Measurements from ENCODE around the gene NPPC.

NPPC gene

DNA sequence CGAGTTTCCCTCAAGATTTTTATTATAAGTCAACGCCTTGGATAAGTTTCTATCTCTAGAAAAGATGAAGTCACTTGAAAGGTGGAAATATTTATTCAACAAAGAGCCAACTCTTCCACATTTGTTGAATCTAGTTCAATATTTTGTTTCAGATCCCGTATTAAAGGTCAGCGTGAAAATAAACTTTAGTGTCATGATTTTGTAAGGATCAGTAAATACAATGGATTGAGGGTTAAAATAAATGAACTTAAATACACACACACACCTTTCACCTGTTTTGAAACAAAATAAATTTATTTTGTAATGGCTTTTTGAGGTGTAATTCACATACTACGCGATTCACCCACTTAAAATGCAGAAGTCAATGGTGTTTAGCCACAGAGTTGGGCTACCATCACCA is 16.0 kb upstream of the NPPC start:
- Histone ChIP-seq H3K4me3 (ENCODE audit: insufficient read length, low read depth) (no peak overlapping the region), H3K9ac (ENCODE audit: insufficient read length, low read depth) (no peak overlapping the region), H3K4me1 (ENCODE audit: insufficient read depth, insufficient read length) (no peaks in the 10 kb centered on the region), H3K36me3 (ENCODE audit: insufficient read depth, insufficient read length, low read length) (no peaks in the 10 kb centered on the region), H3K27me3 (ENCODE audit: insufficient read depth, insufficient read length) (no peaks in the 10 kb centered on the region), H3K9me3 (ENCODE audit: insufficient read depth, low read length) (no peaks in the 10 kb centered on the region)
- TF ChIP-seq SUZ12 (IDR thresholded peaks at IDR 0.05; ENCODE audit: extremely low read depth, insufficient read depth, insufficient read length): no peak
- TF ChIP-seq ZNF274 (IDR thresholded peaks at IDR 0.05; ENCODE audit: low read depth, low read length): no peak
- TF ChIP-seq YY1 (IDR thresholded peaks at IDR 0.05; ENCODE audit: insufficient read depth, insufficient read length): no peak
- no peak for DNase-seq (ENCODE audit: low read depth, low spot score)

DNA sequence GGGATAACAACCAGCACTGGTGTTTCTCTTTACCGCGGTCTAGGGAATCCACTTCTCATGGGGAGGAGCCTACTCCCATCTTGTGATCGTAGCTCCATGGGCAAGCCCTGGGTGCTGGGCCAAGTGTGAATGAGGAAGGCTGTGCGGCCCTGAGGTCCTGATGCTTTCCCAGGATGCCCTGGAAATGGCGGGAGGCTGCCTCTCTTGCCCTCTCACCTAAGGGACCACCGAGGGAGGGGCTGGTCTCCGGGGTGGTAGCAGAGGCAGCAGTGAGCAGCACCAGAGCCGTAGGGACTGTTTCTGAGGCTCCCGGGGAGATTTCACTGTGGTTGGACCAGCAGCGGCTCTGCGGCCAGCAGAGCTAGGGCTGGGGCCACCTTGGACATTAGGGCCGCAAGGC is 15.5 kb upstream of the NPPC start:
- Histone ChIP-seq H3K4me1 (ENCODE audit: insufficient read depth, insufficient read length) (no peaks in the 10 kb centered on the region), H3K27me3 (ENCODE audit: insufficient read depth, insufficient read length) (no peaks in the 10 kb centered on the region), H3K4me3 (ENCODE audit: insufficient read length, low read depth) (no peak overlapping the region), H3K9ac (ENCODE audit: insufficient read length, low read depth) (no peak overlapping the region), H3K36me3 (ENCODE audit: insufficient read depth, insufficient read length, low read length) (no peaks in the 10 kb centered on the region), H3K9me3 (ENCODE audit: insufficient read depth, low read length) (no peaks in the 10 kb centered on the region)
- TF ChIP-seq SUZ12 (IDR thresholded peaks at IDR 0.05; ENCODE audit: extremely low read depth, insufficient read depth, insufficient read length) (no peak), YY1 (IDR thresholded peaks at IDR 0.05; ENCODE audit: insufficient read depth, insufficient read length) (no peak), ZNF274 (IDR thresholded peaks at IDR 0.05; ENCODE audit: low read depth, low read length) (no peak)
- DNase-seq (ENCODE audit: low read depth, low spot score): no peak

DNA sequence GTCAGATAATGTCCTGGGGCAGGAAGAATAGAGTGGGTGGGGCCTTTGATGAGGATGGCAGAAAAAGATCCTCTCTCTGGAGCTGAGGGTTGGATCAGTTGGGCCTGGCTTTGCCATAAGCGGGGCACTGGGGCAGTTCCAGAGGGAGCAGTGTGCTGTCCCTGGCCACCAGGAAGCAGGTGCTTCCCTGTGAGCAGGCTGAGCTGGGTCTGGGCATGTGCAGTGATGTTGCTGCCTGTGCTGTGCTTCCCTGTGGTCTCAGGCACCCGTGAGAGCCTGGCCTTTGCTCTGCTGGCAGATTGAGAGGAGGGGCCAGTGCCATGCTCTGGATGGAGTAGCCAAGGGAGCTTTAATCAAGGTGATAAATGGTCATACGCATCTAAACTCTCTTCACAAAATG is 14.6 kb upstream of the NPPC start:
- no peak for TF ChIP-seq ZNF274 (IDR thresholded peaks at IDR 0.05; ENCODE audit: low read depth, low read length)
- TF ChIP-seq SUZ12 (IDR thresholded peaks at IDR 0.05; ENCODE audit: extremely low read depth, insufficient read depth, insufficient read length): no peak
- no peak for TF ChIP-seq YY1 (IDR thresholded peaks at IDR 0.05; ENCODE audit: insufficient read depth, insufficient read length)
- H3K36me3 ChIP-seq (ENCODE audit: insufficient read depth, insufficient read length, low read length): no peaks in the 10 kb centered on the region
- H3K9me3 ChIP-seq (ENCODE audit: insufficient read depth, low read length): no peaks in the 10 kb centered on the region
- DNase-seq (ENCODE audit: low read depth, low spot score): no peak
- H3K27me3 ChIP-seq (ENCODE audit: insufficient read depth, insufficient read length): no peaks in the 10 kb centered on the region
- H3K4me1 ChIP-seq (ENCODE audit: insufficient read depth, insufficient read length): no peaks in the 10 kb centered on the region
- no peak overlapping the region for H3K9ac ChIP-seq (ENCODE audit: insufficient read length, low read depth)
- no peak overlapping the region for H3K4me3 ChIP-seq (ENCODE audit: insufficient read length, low read depth)

DNA sequence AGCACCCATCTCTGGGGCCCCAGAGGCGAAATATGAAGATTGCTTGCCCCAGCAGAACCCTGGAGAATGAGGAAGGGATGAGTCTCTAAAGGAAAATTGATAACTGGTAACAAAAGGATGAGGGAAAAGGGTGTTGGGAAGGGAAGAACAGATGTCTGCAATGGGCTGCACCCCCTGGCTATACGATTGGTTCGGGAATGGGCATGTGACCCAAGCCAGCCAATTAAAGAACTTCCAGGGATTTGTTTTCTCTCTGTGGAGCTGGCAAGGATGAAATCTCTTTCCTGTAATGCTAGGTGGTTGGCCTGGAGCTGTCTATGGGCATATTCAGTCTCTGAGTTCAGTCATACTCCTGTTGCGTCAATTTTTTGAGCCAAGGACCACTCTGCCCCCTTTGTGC is 12.8 kb upstream of the NPPC start:
- Histone ChIP-seq H3K36me3 (ENCODE audit: insufficient read depth, insufficient read length, low read length) (no peaks in the 10 kb centered on the region), H3K9me3 (ENCODE audit: insufficient read depth, low read length) (no peaks in the 10 kb centered on the region), H3K4me1 (ENCODE audit: insufficient read depth, insufficient read length) (peaks cover 2% of the 10 kb centered on the region), H3K4me3 (ENCODE audit: insufficient read length, low read depth) (no peak overlapping the region), H3K9ac (ENCODE audit: insufficient read length, low read depth) (no peak overlapping the region), H3K27me3 (ENCODE audit: insufficient read depth, insufficient read length) (no peaks in the 10 kb centered on the region)
- TF ChIP-seq YY1 (IDR thresholded peaks at IDR 0.05; ENCODE audit: insufficient read depth, insufficient read length) (no peak), ZNF274 (IDR thresholded peaks at IDR 0.05; ENCODE audit: low read depth, low read length) (no peak), SUZ12 (IDR thresholded peaks at IDR 0.05; ENCODE audit: extremely low read depth, insufficient read depth, insufficient read length) (no peak)
- DNase-seq (ENCODE audit: low read depth, low spot score): no peak

DNA sequence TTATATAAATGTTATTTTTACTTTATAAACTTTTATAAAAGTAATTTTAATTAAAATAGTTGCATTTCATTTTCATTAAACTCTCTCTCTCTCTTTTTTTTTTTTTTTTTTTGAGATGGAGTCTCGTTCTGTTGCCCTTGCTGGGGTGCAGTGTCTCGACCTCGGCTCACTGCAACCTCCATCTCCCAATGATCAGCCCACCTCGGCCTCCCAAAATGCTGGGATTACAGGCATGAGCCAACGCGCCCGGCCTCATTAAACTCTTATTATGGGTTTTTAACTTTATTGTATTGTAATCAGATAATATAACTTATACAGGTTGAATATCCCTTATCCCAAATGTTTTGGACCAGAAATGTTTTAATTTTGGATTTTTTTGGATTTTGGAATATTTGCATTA is 10.9 kb upstream of the NPPC start:
- Histone ChIP-seq H3K9me3 (ENCODE audit: insufficient read depth, low read length) (no peaks in the 10 kb centered on the region), H3K4me3 (ENCODE audit: insufficient read length, low read depth) (no peak overlapping the region), H3K27me3 (ENCODE audit: insufficient read depth, insufficient read length) (no peaks in the 10 kb centered on the region), H3K36me3 (ENCODE audit: insufficient read depth, insufficient read length, low read length) (no peaks in the 10 kb centered on the region), H3K9ac (ENCODE audit: insufficient read length, low read depth) (no peak overlapping the region), H3K4me1 (ENCODE audit: insufficient read depth, insufficient read length) (peaks cover 6% of the 10 kb centered on the region)
- no peak for TF ChIP-seq ZNF274 (IDR thresholded peaks at IDR 0.05; ENCODE audit: low read depth, low read length)
- DNase-seq (ENCODE audit: low read depth, low spot score): no peak

DNA sequence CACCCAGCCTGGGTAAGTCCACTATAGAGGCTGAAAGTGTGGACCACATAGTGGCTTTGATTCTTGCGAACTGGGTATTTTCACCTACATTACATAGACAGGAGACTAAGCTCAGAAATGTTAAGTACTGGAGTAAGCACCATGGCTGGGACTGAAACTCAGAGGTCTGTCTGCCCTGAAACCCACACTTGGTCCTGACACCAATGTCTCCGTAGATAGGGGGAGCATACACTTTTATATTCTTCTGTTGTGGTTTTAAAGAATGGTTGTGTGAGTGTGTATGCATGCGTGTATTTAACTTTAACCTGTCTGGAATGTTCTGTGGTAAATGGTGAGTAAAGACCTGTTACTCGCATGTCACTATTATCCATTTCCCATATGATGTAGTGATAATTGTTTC is 10.3 kb upstream of the NPPC start:
- no peak for DNase-seq (ENCODE audit: low read depth, low spot score)
- Histone ChIP-seq H3K27me3 (ENCODE audit: insufficient read depth, insufficient read length) (no peaks in the 10 kb centered on the region), H3K36me3 (ENCODE audit: insufficient read depth, insufficient read length, low read length) (no peaks in the 10 kb centered on the region), H3K9me3 (ENCODE audit: insufficient read depth, low read length) (no peaks in the 10 kb centered on the region), H3K4me1 (ENCODE audit: insufficient read depth, insufficient read length) (peaks cover 6% of the 10 kb centered on the region), H3K9ac (ENCODE audit: insufficient read length, low read depth) (no peak overlapping the region), H3K4me3 (ENCODE audit: insufficient read length, low read depth) (no peak overlapping the region)
- TF ChIP-seq YY1 (IDR thresholded peaks at IDR 0.05; ENCODE audit: insufficient read depth, insufficient read length) (no peak), SUZ12 (IDR thresholded peaks at IDR 0.05; ENCODE audit: extremely low read depth, insufficient read depth, insufficient read length) (no peak), ZNF274 (IDR thresholded peaks at IDR 0.05; ENCODE audit: low read depth, low read length) (no peak)

DNA sequence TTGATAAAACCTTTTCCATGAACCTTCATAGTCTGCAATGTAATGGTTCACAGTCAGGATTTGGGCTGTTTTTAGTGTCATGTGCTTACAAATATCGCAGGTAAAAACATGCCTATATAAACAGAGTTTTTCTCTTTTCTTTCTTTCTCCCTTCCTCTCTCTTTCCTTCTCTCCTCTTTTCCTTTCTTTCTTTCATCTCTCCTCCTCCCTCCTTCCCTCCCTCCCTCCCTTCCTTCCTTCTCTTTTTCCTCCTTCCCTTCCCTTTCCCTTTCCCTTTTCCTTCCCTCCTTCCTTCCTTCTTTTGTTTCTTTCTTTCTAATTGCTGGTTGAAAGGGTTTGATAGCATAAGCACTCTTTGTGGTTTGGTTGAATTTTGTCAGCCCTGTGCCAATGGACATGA is 9.6 kb upstream of the NPPC start:
- TF ChIP-seq ZNF274 (IDR thresholded peaks at IDR 0.05; ENCODE audit: low read depth, low read length) (no peak), SUZ12 (IDR thresholded peaks at IDR 0.05; ENCODE audit: extremely low read depth, insufficient read depth, insufficient read length) (no peak), YY1 (IDR thresholded peaks at IDR 0.05; ENCODE audit: insufficient read depth, insufficient read length) (no peak)
- no peak overlapping the region for H3K9ac ChIP-seq (ENCODE audit: insufficient read length, low read depth)

DNA sequence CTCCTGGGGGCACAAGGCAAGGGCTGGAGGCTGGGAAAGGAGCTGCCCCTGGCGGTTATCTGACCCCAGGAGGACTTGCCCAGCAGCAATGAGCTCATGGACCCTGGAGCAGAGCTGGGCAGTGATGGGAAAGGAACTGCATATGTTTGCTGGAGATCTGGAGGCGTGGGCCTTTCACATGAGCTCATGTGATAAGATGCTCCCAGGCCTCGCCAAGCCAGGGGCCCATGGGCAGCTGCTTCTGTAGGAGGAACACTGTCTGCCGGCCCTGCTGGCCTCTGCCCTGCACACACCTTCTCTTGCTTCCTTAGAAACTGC is 9.0 kb upstream of the NPPC start:
- H3K27me3 ChIP-seq (ENCODE audit: insufficient read depth, insufficient read length): no peaks in the 10 kb centered on the region
- H3K9me3 ChIP-seq (ENCODE audit: insufficient read depth, low read length): no peaks in the 10 kb centered on the region
- no peak overlapping the region for H3K4me3 ChIP-seq (ENCODE audit: insufficient read length, low read depth)
- no peak overlapping the region for H3K9ac ChIP-seq (ENCODE audit: insufficient read length, low read depth)
- no peak for DNase-seq (ENCODE audit: low read depth, low spot score)
- TF ChIP-seq ZNF274 (IDR thresholded peaks at IDR 0.05; ENCODE audit: low read depth, low read length) (no peak), SUZ12 (IDR thresholded peaks at IDR 0.05; ENCODE audit: extremely low read depth, insufficient read depth, insufficient read length) (no peak), YY1 (IDR thresholded peaks at IDR 0.05; ENCODE audit: insufficient read depth, insufficient read length) (no peak)
- H3K4me1 ChIP-seq (ENCODE audit: insufficient read depth, insufficient read length): peaks cover 6% of the 10 kb centered on the region
- H3K36me3 ChIP-seq (ENCODE audit: insufficient read depth, insufficient read length, low read length): no peaks in the 10 kb centered on the region

More for the DNA sequence above, 9.6 kb upstream of the NPPC start:
- Histone ChIP-seq H3K4me1 (ENCODE audit: insufficient read depth, insufficient read length) (peaks cover 6% of the 10 kb centered on the region), H3K9me3 (ENCODE audit: insufficient read depth, low read length) (no peaks in the 10 kb centered on the region), H3K4me3 (ENCODE audit: insufficient read length, low read depth) (no peak overlapping the region), H3K36me3 (ENCODE audit: insufficient read depth, insufficient read length, low read length) (no peaks in the 10 kb centered on the region), H3K27me3 (ENCODE audit: insufficient read depth, insufficient read length) (no peaks in the 10 kb centered on the region)
- no peak for DNase-seq (ENCODE audit: low read depth, low spot score)
